ENCODE data around the gene GPN1. TPM values are rescaled to one million over a fixed set of nuclear protein-coding genes. Genes with fewer than 3 reads are reported as not detected.

The GPN1 gene
- total and polyA plus RNA-seq, 8 donors, result 10.1 to 68.7 (median 29.9) TPM

- Histone ChIP-seq H3K9me3 (no peaks in the 10 kb centered on the region), H3K4me3 (peak overlapping the region; percentile 66 to 99 (median 91)), H3K36me3 (peaks cover 35 to 57% (median 55%) of the 10 kb centered on the region in 4 donors), H3K4me1 (peaks cover 17 to 54% (median 37%) of the 10 kb centered on the region in 4 donors), H3K27ac (peak overlapping the region in 2 of 5 donors; percentile 94), H3K27me3 (no peaks in the 10 kb centered on the region)
- TF ChIP-seq, protein P1, sequence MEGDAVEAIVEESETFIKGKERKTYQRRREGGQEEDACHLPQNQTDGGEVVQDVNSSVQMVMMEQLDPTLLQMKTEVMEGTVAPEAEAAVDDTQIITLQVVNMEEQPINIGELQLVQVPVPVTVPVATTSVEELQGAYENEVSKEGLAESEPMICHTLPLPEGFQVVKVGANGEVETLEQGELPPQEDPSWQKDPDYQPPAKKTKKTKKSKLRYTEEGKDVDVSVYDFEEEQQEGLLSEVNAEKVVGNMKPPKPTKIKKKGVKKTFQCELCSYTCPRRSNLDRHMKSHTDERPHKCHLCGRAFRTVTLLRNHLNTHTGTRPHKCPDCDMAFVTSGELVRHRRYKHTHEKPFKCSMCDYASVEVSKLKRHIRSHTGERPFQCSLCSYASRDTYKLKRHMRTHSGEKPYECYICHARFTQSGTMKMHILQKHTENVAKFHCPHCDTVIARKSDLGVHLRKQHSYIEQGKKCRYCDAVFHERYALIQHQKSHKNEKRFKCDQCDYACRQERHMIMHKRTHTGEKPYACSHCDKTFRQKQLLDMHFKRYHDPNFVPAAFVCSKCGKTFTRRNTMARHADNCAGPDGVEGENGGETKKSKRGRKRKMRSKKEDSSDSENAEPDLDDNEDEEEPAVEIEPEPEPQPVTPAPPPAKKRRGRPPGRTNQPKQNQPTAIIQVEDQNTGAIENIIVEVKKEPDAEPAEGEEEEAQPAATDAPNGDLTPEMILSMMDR (IDR thresholded peaks at IDR 0.05), result no peak
- TF ChIP-seq POLR2A (IDR thresholded peaks at IDR 0.05) (no peak), POLR2AphosphoS5 (IDR thresholded peaks at IDR 0.05) (no peak), EP300 (IDR thresholded peaks at IDR 0.05) (no peak)
- intact Hi-C loops (cut with DNase I; ENCODE audit: low total_unique reads), result no loop called here
- no peak for DNase-seq
- WGBS, 5 donors, result 82 to 89% (median 85%) methylated on average over 16 of the region's 16 CpGs
Measured at GRCh38 chr2:27664622-27665363, 35.9 kb downstream of the GPN1 start.

GRCh38 chr2:27667446-27667845, 38.6 kb downstream of the GPN1 start:
- intact Hi-C loops (cut with DNase I; ENCODE audit: low total_unique reads), result no loop called here
- WGBS, 5 donors, result 76 to 82% (median 81%) methylated on average over 1 of the region's 1 CpG
- H3K27ac ChIP-seq, result no peak overlapping the region
- TF ChIP-seq EP300 (IDR thresholded peaks at IDR 0.05) (no peak), POLR2A (IDR thresholded peaks at IDR 0.05) (no peak), POLR2AphosphoS5 (IDR thresholded peaks at IDR 0.05) (no peak)
- TF ChIP-seq, protein P1 (IDR thresholded peaks at IDR 0.05), result no peak
- peaks cover 12 to 39% (median 26%) of the 10 kb centered on the region in 4 donors for H3K4me1 ChIP-seq
- DNase-seq, result no peak
- no peak overlapping the region for H3K4me3 ChIP-seq
- H3K9me3 ChIP-seq, result no peaks in the 10 kb centered on the region
- H3K36me3 ChIP-seq, result peaks cover 37 to 61% (median 58%) of the 10 kb centered on the region in 4 donors
- H3K27me3 ChIP-seq, result no peaks in the 10 kb centered on the region

- intact Hi-C loops (cut with DNase I; ENCODE audit: low total_unique reads), result no loop called here
- no peak overlapping the region for H3K4me3 ChIP-seq
- DNase-seq, result no peak
- H3K36me3 ChIP-seq, result peaks cover 49 to 97% (median 95%) of the 10 kb centered on the region in 4 donors
- TF ChIP-seq EP300 (IDR thresholded peaks at IDR 0.05) (no peak), POLR2AphosphoS5 (IDR thresholded peaks at IDR 0.05) (no peak)
- TF ChIP-seq, protein P1 (IDR thresholded peaks at IDR 0.05), result no peak
- H3K27me3 ChIP-seq, result no peaks in the 10 kb centered on the region
- H3K27ac ChIP-seq, result no peak overlapping the region
- peaks cover 0 to 10% (median 0%) of the 10 kb centered on the region in 4 donors for H3K4me1 ChIP-seq
- WGBS, 5 donors, result 84 to 93% (median 90%) methylated on average over 4 of the region's 4 CpGs
- no peaks in the 10 kb centered on the region for H3K9me3 ChIP-seq
Measured at GRCh38 chr2:27671235-27671634, 42.4 kb downstream of the GPN1 start.

DNA sequence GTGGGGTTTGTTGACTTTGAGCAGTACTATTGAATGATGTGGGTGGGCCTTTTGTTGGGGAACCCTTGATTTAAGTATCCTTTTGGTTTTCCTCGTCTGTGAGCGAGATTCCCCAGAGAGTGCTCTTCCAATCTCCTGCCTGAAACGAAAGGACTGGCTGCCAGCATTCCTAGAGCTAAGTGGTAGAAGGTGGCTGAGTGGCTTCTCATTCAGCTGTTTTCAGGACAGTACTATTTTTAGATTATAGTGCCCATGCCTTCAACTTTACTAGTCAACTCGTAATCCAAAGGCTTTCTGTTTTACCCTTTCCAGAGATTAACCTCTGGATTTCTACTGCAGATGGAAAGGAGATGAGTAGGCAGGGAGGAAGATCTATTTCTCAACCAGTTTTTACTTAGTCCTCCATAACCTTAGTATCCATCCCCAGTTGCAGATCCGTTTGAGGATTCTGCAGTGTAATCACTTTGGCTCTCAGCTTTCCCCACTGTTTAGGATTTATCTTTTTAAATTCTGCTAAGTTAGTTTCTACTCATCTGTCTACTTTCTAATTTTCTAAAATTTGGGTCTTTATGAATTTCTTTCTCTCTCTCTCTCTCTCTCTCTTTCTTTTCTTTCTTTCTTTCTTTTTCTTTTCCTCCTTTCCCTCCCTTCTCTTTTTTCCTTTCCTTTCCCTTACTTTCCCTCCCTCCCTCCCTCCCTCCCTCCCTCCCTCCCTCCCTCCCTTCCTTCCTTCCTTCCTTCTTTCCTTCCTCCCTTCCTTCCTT, 44.1 kb downstream of the GPN1 start:
- 77 to 90% (median 86%) methylated on average over 5 of the region's 5 CpGs for WGBS, 5 donors
- H3K4me1 ChIP-seq, result no peaks in the 10 kb centered on the region
- DNase-seq, result no peak
- intact Hi-C loops (cut with DNase I; ENCODE audit: low total_unique reads), result no loop called here
- no peaks in the 10 kb centered on the region for H3K9me3 ChIP-seq
- no peak overlapping the region for H3K4me3 ChIP-seq
- TF ChIP-seq, protein P1 (IDR thresholded peaks at IDR 0.05), result no peak
- no peak for TF ChIP-seq POLR2A (IDR thresholded peaks at IDR 0.05)
- no peak for TF ChIP-seq EP300 (IDR thresholded peaks at IDR 0.05)
- TF ChIP-seq POLR2AphosphoS5 (IDR thresholded peaks at IDR 0.05), result no peak
- H3K27ac ChIP-seq, result no peak overlapping the region
- H3K36me3 ChIP-seq, result peaks cover 48 to 99% (median 98%) of the 10 kb centered on the region in 4 donors
- H3K27me3 ChIP-seq, result no peaks in the 10 kb centered on the region

Data from stomach (tissue), 9 donors.